Thoracic aorta (tissue), 2 donors: ENCODE results near the gene DENND4B. TPM values are rescaled to one million over a fixed set of nuclear protein-coding genes. Genes with fewer than 3 reads are reported as not detected.

Source experiments
- ATAC-seq: fragments of 150-250 bp; one replicate; pipeline ENCODE4 v1.8.0; 2017; ENCODE audit warnings: low read depth; ENCODE audit not compliant: insufficient number of reproducible peaks, low FRiP score
- DNase-seq: peaks from one replicate; pipeline ENCODE4 v3.0.0-alpha.2; 2020; ENCODE audit warnings: low spot score
- H3K27ac ChIP-seq, 2 donors: fragments of 200-600 bp; sonication (generic); 1 replicate in 1 of 2; 2 replicates in 1 of 2; pipeline ENCODE4 v1.5.1; 2016; ENCODE audit warnings: mild to moderate bottlenecking in 2 of 2, moderate library complexity in 2 of 2
- H3K27me3 ChIP-seq: fragments of 200-600 bp; sonication (generic); replicated peaks from 2 replicates; pipeline ENCODE4 v1.6.0; 2016; ENCODE audit warnings: mild to moderate bottlenecking; ENCODE audit not compliant: insufficient read depth
- H3K36me3 ChIP-seq: fragments of 200-600 bp; sonication (generic); one replicate; pipeline ENCODE4 v1.5.1; 2016
- H3K4me1 ChIP-seq, 2 donors: fragments of 200-600 bp; sonication (generic); 1 replicate in 1 of 2; 2 replicates in 1 of 2; pipeline versions ENCODE4 v1.5.1 to v1.6.0; 2016; ENCODE audit warnings: low read depth in 2 of 2, mild to moderate bottlenecking in 1 of 2; ENCODE audit not compliant: control insufficient read depth in 1 of 2
- H3K4me3 ChIP-seq: fragments of 200-600 bp; sonication (generic); 2 replicates; pipeline ENCODE4 v1.5.1; 2016; ENCODE audit warnings: mild to moderate bottlenecking
- H3K9me3 ChIP-seq: fragments of 200-600 bp; sonication (generic); 2 replicates; pipeline ENCODE4 v1.5.1; 2016
- CTCF ChIP-seq: fragments of 200-600 bp; sonication (generic); IDR thresholded peaks from one replicate; pipeline ENCODE4 v1.5.1; 2019; ENCODE audit warnings: antibody characterized with exemption
- total RNA-seq, 2 donors: library from RNA; depleted of rRNA; stranded (reverse); fragments of >200 nt; gene quantifications; one replicate each; pipeline versions ENCODE4 v1.1.0 to v1.2.3, GENCODE V29; 2016

Gene DENND4B
- total RNA-seq, 2 donors from 2014 or later = 59.0 to 82.7 TPM

- H3K27me3 ChIP-seq = no peaks in the 10 kb centered on the region
- DNase-seq = no peak
These were observed 11.8 kb downstream of the DENND4B start for GRCh38 chr1:153934746-153935145.

GRCh38 chr1:153933955-153934354 lies 12.6 kb downstream of the DENND4B start:
- TF ChIP-seq CTCF = no peak
- Histone ChIP-seq H3K9me3 (no peaks in the 10 kb centered on the region), H3K4me1 (no peaks in the 10 kb centered on the region), H3K36me3 (peaks cover 56% of the 10 kb centered on the region), H3K27me3 (no peaks in the 10 kb centered on the region), H3K4me3 (no peak overlapping the region), H3K27ac (no peak overlapping the region)
- no peak for DNase-seq
- ATAC-seq = no peak

More at GRCh38 chr1:153934746-153935145, 11.8 kb downstream of the DENND4B start:
- no peaks in the 10 kb centered on the region for H3K9me3 ChIP-seq
- no peak overlapping the region for H3K4me3 ChIP-seq
- H3K4me1 ChIP-seq = no peaks in the 10 kb centered on the region
- H3K27ac ChIP-seq = no peak overlapping the region
- no peak for ATAC-seq
- peaks cover 60% of the 10 kb centered on the region for H3K36me3 ChIP-seq
- TF ChIP-seq CTCF = no peak

DNA sequence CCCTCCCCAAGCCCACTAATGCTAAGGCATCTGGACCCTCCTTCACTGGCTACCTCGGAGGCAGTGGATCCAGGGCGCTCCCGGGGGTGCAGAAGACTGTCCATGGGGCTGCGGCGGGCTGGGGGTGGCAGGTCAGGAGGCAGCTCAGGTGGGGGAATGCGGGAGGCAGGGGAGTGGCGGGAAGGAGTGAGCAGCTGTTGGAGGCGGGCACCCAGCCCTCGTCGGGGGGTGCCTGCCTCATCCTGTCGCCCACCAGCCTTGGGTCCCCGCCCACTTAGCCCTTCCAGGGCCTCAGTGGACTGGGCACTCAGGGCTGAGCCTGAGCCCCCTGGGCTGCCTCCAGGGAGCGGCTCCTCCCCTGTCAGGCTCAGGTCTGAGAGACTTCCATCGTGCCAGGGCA lies 13.1 kb downstream of the DENND4B start:
- ATAC-seq (no peak), DNase-seq (no peak)
- Histone ChIP-seq H3K4me1 (no peaks in the 10 kb centered on the region), H3K27ac (no peak overlapping the region), H3K4me3 (no peak overlapping the region), H3K36me3 (peaks cover 56% of the 10 kb centered on the region), H3K9me3 (no peaks in the 10 kb centered on the region), H3K27me3 (no peaks in the 10 kb centered on the region)
- TF ChIP-seq CTCF = no peak

GRCh38 chr1:153932156-153933131 lies 14.1 kb downstream of the DENND4B start:
- Histone ChIP-seq H3K9me3 (no peaks in the 10 kb centered on the region), H3K4me3 (no peak overlapping the region), H3K27ac (no peak overlapping the region), H3K27me3 (no peaks in the 10 kb centered on the region), H3K36me3 (peaks cover 53% of the 10 kb centered on the region), H3K4me1 (no peaks in the 10 kb centered on the region)
- DNase-seq = no peak
- no peak for TF ChIP-seq CTCF
- ATAC-seq = no peak

DNA sequence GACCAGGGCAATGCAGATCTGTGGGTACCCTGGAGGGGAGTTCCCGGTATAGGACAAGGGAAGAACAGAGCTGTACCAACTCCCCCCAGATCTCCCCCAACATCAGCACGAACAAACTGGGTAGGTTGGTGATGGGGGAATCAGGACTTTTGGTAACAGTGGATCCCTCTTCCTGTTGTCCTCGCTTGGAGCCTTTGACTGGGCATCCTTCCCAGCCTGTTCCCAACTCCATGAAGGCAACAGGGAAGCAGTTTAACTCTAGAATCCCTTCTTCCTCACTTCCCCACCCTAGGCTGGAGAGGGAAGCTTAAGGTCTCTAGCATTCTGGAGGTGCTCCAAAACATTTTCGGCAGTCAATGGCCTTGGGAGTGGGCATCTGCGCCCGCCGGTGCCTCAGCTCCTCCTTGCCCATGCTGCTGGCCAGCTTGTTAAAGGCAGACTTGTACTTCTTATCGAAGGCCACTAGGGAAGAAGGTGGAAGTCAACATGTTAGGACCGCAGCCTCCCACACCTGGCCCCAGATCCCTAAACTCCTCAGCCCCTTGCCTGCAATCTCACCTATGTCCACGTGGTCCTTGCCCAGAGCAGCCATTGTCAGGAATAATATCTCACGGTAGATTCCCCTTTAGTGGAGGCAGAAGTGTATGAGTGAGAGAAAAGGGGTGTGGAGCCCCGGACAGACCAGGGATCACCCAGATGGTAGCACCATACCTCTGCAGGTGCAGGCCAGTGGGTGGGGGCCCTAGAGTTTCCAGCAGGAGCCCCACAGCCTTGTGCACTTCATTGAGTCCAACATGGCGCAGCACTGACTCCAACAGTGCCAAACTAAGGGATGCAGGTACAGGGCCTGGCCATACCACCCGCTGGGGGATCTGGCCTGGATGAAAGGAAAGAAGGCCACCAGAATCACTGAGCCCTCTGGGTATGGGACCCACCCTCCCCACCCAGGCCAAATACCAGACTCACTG lies 16.3 kb downstream of the DENND4B start:
- no peak overlapping the region for H3K4me3 ChIP-seq
- no peak for TF ChIP-seq CTCF
- no peaks in the 10 kb centered on the region for H3K9me3 ChIP-seq
- no peak for DNase-seq
- H3K27ac ChIP-seq = no peak overlapping the region
- peaks cover 32% of the 10 kb centered on the region for H3K36me3 ChIP-seq
- H3K27me3 ChIP-seq = no peaks in the 10 kb centered on the region
- ATAC-seq = no peak
- H3K4me1 ChIP-seq = no peaks in the 10 kb centered on the region
